Hematopoietic multipotent progenitor cell treated with erythropoietin and hydrocortisone succinate and interleukin-3 and kit ligand, for 17 days (in vitro differentiated cells): ENCODE measurements around the gene ABHD2.
A peak's percentile ranks its signal among the peaks of the same experiment; 100 is the strongest.
"Not testable (repeated sequence)": the region's sequence is repeated elsewhere in the genome, so short reads cannot be mapped to it uniquely, and the experiment has no call there.

ENCODE experiments used
- DNase-seq: peaks from one replicate; pipeline ENCODE4 v3.0.0-alpha.2; 2015; ENCODE audit warnings: low spot score

The ABHD2 gene, protein sequence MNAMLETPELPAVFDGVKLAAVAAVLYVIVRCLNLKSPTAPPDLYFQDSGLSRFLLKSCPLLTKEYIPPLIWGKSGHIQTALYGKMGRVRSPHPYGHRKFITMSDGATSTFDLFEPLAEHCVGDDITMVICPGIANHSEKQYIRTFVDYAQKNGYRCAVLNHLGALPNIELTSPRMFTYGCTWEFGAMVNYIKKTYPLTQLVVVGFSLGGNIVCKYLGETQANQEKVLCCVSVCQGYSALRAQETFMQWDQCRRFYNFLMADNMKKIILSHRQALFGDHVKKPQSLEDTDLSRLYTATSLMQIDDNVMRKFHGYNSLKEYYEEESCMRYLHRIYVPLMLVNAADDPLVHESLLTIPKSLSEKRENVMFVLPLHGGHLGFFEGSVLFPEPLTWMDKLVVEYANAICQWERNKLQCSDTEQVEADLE

DNA sequence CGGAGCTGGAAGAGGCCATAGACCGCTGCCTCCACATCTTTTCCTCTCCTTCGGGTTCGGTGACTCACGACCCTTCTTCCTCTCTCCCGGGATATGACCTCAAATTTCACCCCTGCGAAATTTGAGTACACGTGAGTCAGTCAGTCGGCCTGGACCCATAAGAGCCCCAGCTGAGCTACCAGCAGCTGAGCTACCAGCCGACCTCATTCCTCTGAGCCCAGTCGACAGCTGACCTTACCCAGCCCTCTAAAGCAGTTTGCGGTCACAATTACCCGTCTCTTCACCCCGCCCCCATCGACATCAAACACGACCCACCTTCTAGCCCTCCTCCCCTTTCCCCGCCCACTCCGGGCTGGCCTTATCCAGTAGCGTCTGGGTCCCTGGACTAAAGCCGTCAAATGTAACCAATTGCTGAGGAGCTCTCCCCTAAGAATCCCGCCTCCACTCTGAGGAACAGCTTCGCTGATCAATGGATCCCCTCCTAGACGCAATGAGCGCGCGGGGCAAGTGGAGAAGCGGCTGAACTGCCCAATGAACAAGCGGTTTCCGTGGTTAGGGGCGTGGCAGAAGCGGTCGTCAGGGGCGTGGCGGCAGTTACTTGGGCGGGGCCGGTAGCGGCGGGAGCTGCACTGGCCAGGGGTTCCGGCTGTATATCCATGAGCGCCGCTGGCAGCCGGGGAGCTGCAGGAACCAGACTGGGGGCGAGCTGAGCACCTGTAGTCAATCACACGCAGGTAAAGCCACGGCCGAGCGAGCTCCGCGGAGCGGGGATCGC, at the start of gene ABHD2:
Gene ABHD2, plus strand, starts transcription at position 627 of the 775 bp plus-strand sequence. CDS start 27,872 bp downstream, outside the sequence.
- peak; percentile 98 for DNase-seq

GRCh38 chr15:89039142-89039541, 49.1 kb upstream of the ABHD2 start:
- no peak for DNase-seq

GRCh38 chr15:89041507-89041906, 46.7 kb upstream of the ABHD2 start:
- DNase-seq = no peak

- DNase-seq = no peak
Measured at GRCh38 chr15:89042387-89042786, 45.9 kb upstream of the ABHD2 start.

GRCh38 chr15:89043031-89044002, 44.9 kb upstream of the ABHD2 start:
- no peak for DNase-seq

DNA sequence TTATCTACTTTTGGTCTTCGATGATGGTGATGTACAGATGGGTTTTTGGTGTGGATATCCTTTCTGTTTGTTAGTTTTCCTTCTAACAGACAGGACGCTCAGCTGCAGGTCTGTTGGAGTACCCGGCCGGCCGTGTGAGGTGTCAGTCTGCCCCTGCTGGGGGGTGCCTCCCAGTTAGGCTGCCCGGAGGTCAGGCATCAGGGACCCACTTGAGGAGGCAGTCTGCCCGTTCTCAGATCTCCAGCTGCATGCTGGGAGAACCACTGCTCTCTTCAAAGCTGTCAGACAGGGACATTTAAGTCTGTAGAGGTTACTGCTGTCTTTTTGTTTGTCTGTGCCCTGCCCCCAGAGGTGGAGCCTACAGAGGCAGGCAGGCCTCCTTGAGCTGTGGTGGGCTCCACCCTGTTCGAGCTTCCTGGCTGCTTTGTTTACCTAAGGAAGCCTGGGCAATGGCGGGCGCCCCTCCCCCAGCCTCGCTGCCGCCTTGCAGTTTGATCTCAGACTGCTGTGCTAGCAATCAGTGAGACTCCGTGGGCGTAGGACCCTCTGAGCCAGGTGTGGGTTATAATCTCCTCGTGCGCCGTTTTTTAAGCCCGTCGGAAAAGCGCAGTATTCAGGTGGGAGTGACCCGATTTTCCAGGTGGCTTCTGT, 39.1 kb upstream of the ABHD2 start:
- not testable (repeated sequence) for DNase-seq

DNA sequence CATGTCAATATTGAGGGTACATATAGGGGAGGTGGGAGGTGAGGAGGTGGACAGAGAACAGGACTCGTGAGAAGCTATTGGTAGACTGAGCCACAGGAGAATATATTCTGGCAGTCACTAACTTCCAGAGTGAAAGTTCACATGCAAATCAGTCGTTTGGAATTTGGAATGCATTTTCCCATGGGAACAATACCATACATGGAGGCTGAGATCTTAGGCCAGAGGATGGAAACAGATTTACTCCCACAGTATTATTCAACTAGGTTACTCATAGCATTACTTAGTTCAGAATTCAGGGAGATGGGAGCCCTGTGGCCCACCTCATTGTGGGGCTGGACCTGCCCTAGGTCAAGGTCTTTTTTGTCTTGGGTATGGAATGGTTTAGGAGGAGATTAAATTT, 36.4 kb upstream of the ABHD2 start:
- no peak for DNase-seq

DNA sequence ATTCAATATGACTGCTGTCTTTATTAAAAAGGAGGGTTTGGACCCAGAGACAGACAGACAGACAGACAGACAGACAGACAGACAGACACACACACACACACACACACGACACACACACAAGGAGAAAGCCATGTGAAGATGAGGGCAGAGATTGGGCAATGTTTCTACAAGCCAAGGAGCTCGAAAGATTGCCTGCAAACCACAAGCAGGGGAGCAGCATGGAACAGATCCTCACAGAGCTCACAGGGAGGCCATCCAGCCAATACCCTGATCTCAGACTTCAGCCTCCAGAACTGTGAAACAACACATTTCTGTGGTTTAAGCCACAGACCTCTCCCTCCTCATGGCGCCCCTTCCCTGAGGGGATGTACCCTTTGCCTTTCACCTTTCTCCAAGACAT, 35.8 kb upstream of the ABHD2 start:
- DNase-seq = no peak

GRCh38 chr15:89054873-89055272, 33.4 kb upstream of the ABHD2 start:
- DNase-seq = no peak

DNA sequence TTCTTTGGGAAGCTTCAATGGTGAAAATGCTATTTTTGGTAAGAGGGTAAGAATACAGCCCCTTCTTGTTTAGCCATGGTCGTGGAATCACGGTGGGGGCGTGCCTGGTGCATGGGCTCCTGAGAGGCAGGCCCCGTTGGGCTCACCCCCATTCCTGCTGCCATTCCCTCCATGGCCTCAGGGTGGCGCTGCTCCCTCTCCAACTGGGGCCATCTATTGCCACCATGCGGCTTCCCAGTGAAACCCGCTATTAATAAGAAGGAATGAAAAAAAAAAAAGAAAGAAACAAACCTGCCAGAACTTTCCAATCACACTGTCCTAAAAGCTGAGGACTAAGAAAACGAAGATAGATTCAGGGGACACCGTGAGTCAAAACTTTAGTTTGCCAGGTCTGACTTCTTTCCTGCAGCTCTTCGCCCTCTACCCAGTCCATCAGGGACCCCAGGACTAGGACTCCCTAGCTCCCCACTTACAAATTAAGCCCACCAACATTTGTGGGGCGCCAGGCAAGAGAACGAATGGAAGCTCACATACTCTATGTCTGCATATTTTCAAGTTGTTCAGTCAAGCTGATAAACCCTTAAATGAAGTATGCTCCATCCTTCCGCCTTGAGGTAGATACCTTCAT, 30.6 kb upstream of the ABHD2 start:
- peak; percentile 81 for DNase-seq

DNA sequence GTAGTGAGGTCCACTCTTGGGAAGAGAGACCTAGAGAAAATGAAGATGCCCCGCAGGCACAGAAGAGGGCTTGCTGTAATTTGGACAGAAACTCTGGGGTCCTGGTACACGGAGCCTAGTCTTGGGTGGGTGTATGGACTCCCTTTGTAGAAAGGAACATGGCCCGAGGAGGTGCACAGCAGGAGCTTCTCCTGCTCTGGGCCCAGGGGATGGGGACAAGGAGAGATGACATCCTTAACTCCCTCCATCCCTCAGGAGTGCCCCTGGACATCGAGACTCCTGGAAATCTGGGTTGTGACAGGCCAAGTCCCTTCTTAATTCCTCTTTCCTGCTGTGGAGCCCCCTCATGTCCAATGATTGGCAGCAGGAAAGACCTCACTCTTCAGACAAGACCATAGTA, 29.9 kb upstream of the ABHD2 start:
- no peak for DNase-seq

DNA sequence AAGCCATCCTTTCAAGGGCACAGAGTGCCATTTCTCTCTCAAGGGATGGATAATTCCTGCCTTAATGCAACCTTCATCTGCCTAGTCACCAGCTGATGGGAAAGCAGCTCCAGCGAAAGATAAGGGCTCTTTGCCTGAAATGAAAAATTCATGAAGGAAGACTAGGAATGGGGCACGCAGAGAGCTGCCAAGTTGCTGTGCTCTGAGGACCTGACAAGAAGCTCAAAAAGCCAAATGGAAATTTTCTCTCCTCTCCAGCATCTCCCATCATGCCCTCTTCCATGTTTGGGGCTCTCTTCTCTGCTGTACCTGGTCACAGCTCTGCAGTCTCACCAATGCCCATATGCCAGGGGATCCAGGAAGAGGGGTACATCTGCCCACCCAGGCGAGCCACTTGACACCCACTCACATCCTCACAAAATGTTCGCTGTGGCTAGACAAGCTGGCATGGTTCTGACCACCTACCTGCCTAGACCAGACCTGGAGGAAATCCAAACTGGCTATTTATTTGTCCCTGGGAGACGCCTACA, 29.3 kb upstream of the ABHD2 start:
- DNase-seq = no peak

DNA sequence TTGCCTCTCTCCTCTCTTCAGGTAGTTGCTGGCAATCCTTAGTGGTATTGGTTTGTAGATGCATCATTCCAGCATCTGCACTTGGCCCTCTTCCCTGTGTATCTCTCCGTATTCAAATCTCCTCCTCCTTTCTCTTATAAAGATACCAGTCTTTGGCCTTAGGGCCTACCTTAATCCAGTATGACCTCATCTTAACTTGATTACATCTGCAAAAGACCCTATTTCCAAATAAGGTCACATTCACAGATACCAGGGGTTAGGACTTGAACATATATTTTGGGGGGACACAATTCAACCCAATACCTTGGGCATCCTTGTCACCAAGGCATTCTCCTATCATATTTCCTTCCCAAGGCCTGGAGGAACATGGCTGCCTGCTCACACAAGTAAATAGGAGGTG, 22.0 kb upstream of the ABHD2 start:
- no peak for DNase-seq

DNA sequence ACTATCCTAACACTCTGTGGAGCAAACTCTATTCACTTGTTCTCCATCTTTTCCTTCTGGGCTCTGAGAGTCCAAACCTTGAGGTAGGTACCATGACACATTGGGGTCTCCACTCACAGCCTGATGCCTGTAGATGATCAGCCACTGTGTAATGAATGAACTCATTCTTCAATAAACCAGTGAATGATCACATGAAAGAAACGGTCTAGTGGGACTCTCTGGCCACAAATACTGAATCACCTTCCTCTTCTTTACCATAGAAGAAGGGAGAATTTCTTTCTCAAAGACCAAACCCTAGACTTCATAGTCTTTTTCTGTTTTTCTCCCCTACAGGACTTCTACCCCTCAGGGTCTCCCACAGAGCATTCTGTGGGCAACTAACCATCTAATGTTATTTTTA, 20.5 kb upstream of the ABHD2 start:
- DNase-seq = no peak

DNA sequence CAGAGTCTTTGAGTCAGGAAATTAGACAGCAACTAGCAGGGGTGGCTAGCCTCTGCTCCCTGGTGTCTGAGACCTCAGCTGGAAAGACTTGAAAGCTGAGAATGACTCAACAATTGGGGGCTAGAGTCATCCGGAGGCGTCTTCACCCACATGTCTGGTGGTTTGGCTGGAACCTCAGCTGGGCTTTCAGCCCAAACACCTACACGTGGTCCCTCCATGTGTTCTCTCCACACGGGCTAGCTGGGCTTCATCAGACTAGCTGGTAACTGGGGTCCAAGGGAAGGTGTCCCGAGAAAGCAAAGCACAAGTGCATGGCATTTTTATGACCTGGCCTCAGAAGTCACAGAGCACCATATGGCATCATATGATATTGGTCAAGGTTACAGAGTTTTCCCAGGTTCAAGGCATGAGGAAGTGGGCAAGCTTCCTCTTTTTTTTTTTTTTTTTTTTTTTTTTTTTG, 19.9 kb upstream of the ABHD2 start:
- no peak for DNase-seq

DNA sequence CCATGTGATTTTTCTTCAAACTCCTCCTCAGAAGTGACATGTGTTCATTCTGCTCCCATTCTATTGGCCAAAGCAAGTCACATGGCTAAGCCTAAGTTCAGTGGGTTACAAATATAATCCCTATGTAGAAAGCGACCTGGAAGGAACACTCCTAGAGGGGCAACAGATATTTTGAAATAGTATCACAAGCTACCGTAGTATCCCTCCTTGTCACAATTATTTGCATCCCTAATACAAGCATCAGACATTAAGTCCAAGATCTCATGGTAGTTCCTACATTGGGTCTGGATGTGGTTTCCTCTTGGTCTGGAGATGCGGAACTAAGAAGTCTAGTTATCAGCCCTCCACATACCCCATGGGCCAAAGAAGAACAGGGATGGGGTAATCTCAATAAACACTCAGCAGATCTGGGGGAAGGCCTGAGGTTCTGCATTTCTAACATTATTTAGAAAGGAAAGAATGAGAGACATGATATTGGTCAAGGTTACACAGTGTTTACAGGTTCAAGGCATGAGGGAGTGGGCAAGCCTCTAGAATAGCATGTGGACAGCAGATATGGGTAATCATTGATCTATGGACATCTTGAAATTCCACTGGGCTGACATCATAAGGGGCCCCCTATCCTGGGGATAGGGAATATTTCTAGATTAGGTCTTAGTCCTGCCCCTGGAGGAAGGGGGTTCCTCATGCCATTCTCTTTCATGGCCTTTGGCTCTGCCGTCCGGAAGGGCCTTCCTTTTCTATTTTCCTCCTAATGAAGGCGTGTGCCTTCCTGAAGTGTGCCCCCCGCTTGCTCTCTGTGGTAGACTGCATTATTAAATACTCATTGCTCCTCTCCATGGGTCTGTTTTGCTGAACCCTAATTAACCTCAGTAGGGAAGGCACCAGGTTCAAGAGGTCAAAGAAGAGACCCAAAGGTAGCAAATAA, 17.8 kb upstream of the ABHD2 start:
- DNase-seq = no peak

DNA sequence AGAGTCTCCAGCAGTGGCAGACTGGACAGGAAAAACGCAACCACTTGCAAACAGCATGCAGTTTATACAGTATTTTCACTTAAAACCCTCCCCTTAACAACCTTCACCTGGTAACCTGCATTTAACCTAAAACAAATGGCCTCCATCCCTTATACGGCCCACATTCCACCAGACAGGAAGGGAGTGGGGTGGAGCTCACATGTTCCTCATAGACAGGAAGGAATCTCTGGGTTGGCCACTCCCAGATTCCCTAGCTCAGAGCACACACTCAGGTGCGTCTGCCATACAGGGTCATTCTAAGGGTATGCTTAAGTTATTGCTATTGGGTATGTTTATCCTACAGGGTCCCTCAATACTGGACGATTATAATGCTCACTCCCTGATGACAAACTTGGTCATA, 16.8 kb upstream of the ABHD2 start:
- DNase-seq = no peak

GRCh38 chr15:89072277-89072869, 15.9 kb upstream of the ABHD2 start:
- DNase-seq = no peak

DNA sequence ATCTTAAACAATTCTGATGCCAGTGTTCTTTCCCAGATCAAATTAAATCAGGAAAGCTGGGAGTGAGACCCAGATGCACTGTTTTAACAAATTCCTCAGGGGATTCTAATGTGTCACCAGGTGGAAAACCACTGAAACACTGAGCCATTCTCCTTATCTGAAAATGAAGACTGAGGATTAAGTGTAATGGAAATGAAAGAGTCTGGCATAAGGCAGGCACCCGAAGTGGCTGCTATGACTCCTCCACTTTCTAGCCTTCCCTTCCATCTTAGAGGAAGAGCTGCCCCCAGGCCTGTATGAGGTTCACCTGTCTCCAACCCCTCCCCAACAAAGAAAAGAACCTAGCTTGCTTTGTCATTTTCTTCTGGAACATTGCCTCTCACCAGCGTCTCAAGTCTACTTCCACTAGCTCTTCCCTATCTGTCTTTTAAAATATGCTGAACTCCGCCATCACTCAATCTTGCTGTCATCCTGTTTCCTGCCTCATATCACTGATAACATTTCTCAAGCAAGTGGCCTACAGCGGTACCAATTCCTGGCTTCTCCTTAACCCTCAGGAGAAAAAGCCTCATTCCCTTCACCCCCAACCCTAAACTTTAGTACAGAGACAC, 13.7 kb upstream of the ABHD2 start:
- no peak for DNase-seq
